Measurements from ENCODE around the gene PRCD. TPM values are rescaled to one million over a fixed set of nuclear protein-coding genes. Genes with fewer than 3 reads are reported as not detected.

Gene PRCD
- total RNA-seq, 1 experiment from 2014 or later = 2.5 TPM

GRCh38 chr17:76538281-76538931 is 1.4 kb upstream of the PRCD start:
- no peaks in the 10 kb centered on the region for H3K27me3 ChIP-seq (ENCODE audit: low read length)
- BruUV-seq (replicated peaks) = no TSS peak
- H3K4me2 ChIP-seq (ENCODE audit: low read length) = no peak overlapping the region
- H2AFZ ChIP-seq (ENCODE audit: low read length) = no peak overlapping the region
- H3K27ac ChIP-seq (ENCODE audit: low read length) = no peak overlapping the region
- intact Hi-C loops (cut with micrococcal nuclease) = no loop called here
- TF ChIP-seq EZH2 (IDR thresholded peaks at IDR 0.05; ENCODE audit: low read length, unreplicated experiment) (no peak), EZH2phosphoT487 (IDR thresholded peaks at IDR 0.05; ENCODE audit: borderline replicate concordance, low read length) (no peak), CTCF (conservative IDR thresholded peaks at IDR 0.05; ENCODE audit: low read depth, low read length) (no peak)
- no peak overlapping the region for H3K9ac ChIP-seq (ENCODE audit: low read length)
- ATAC-seq = no peak
- DNase-seq = no peak
- peaks cover 5% of the 10 kb centered on the region; the same call in 1 of the 2 replicates for H3K4me1 ChIP-seq (ENCODE audit: insufficient read depth, low read length)
- POLR2A ChIA-PET (ENCODE audit: unreplicated experiment) = no interaction called here
- no peaks in the 10 kb centered on the region for H4K20me1 ChIP-seq (ENCODE audit: low read length)
- no peaks in the 10 kb centered on the region for H3K9me3 ChIP-seq (ENCODE audit: low read length)
- H3K4me3 ChIP-seq (ENCODE audit: low read length) = no peak overlapping the region
- H3K79me2 ChIP-seq (ENCODE audit: low read length) = no peaks in the 10 kb centered on the region
- no peaks in the 10 kb centered on the region for H3K9me2 ChIP-seq (replicated peaks; ENCODE audit: low read length)
- no peaks in the 10 kb centered on the region for H3F3A ChIP-seq (ENCODE audit: low read length, unreplicated experiment)
- H3K36me3 ChIP-seq (ENCODE audit: low read depth, low read length) = no peaks in the 10 kb centered on the region
- CTCF ChIA-PET = no interaction called here

DNA sequence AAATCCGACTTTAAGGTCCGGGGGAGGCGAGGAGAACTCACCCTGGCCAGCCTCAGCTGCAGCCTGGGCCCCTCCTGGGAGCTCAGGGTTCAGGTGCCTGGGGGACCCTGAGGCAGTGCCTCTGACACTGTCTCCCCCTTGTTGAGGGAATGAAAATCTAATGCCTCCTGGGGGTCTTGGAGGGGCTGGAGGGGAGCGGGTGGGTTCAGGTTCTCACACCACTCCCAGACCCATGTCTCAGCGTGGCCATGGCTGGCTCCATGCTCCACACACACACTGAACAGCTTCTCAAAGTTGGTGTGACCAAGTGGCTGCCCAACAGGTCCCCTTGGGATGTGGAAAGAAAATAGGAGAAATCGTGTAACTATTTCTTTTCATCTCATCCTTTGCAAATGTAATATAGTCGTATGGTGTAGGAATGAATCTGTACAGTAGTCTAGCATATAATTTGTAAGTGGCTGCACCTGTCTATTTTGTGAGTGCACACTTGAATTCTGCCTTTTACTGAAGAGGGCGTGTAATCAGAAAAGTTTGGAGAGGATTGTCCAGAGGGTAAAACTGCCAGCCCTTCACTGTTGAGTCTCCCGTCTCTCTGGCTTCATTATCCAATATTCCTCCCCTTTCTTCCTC is 788 bp upstream of the PRCD start:
- H3K4me1 ChIP-seq (ENCODE audit: insufficient read depth, low read length) = peaks cover 5% of the 10 kb centered on the region; the same call in 1 of the 2 replicates
- ChIA-PET POLR2A (ENCODE audit: unreplicated experiment) (no interaction called here), CTCF (no interaction called here)
- no peaks in the 10 kb centered on the region for H3K9me3 ChIP-seq (ENCODE audit: low read length)
- H2AFZ ChIP-seq (ENCODE audit: low read length) = no peak overlapping the region
- H3K9ac ChIP-seq (ENCODE audit: low read length) = no peak overlapping the region
- H3F3A ChIP-seq (ENCODE audit: low read length, unreplicated experiment) = no peaks in the 10 kb centered on the region
- H4K20me1 ChIP-seq (ENCODE audit: low read length) = no peaks in the 10 kb centered on the region
- H3K9me2 ChIP-seq (replicated peaks; ENCODE audit: low read length) = no peaks in the 10 kb centered on the region
- no peak overlapping the region for H3K4me2 ChIP-seq (ENCODE audit: low read length)
- no peaks in the 10 kb centered on the region for H3K27me3 ChIP-seq (ENCODE audit: low read length)
- H3K27ac ChIP-seq (ENCODE audit: low read length) = no peak overlapping the region
- H3K79me2 ChIP-seq (ENCODE audit: low read length) = no peaks in the 10 kb centered on the region
- no TSS peak for BruUV-seq (replicated peaks)
- H3K4me3 ChIP-seq (ENCODE audit: low read length) = no peak overlapping the region
- H3K36me3 ChIP-seq (ENCODE audit: low read depth, low read length) = no peaks in the 10 kb centered on the region
- TF ChIP-seq EZH2phosphoT487 (IDR thresholded peaks at IDR 0.05; ENCODE audit: borderline replicate concordance, low read length) (no peak), CTCF (conservative IDR thresholded peaks at IDR 0.05; ENCODE audit: low read depth, low read length) (no peak), EZH2 (IDR thresholded peaks at IDR 0.05; ENCODE audit: low read length, unreplicated experiment) (no peak)
- no peak for ATAC-seq
- no peak for DNase-seq
- intact Hi-C loops (cut with micrococcal nuclease) = no loop called here

All from PC-3 (cell line).